Upper lobe of left lung (tissue), 4 donors: ENCODE measurements around the gene TOR1AIP2.

ENCODE experiments used
- POLR2A ChIP-seq, 4 donors: fragments of 450-650 bp; IDR thresholded peaks; one replicate each; pipeline ENCODE4 v1.5.1; 2016 to 2017; ENCODE audit warnings: antibody characterized with exemption in 4 of 4, mild to moderate bottlenecking in 2 of 4
- TF ChIP-seq, protein P1 (sequence below), 6 experiments: fragments of 450-650 bp in 4 of 6; fragments of 200-600 bp in 2 of 6; sonication (generic) in 2 of 6; IDR thresholded peaks; one replicate each; pipeline ENCODE4 v1.5.1; 2016 to 2019; ENCODE audit warnings: antibody characterized with exemption in 6 of 6

DNA sequence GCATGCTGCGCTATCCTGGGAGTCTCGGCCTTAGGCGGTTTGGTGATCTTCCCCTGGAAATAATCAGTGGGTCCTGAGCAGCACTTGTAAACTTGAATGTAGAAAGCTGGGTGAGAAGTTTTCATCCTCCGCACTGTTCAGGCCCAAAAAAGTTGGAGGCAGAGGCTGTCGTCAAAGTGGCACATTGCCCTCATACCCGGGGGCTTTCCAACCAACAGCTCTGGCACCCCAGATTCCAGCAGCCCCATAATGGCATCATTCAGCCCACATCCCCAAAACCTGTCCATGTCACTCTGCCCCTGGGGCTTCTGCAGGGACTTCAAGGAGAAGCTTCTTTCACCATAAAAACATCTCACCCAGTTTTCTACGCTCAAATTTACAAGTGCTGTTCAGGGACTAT lies 59.3 kb downstream of the TOR1AIP2 start:
- TF ChIP-seq POLR2A (IDR thresholded peaks at IDR 0.05), result no peak
- TF ChIP-seq, protein P1, sequence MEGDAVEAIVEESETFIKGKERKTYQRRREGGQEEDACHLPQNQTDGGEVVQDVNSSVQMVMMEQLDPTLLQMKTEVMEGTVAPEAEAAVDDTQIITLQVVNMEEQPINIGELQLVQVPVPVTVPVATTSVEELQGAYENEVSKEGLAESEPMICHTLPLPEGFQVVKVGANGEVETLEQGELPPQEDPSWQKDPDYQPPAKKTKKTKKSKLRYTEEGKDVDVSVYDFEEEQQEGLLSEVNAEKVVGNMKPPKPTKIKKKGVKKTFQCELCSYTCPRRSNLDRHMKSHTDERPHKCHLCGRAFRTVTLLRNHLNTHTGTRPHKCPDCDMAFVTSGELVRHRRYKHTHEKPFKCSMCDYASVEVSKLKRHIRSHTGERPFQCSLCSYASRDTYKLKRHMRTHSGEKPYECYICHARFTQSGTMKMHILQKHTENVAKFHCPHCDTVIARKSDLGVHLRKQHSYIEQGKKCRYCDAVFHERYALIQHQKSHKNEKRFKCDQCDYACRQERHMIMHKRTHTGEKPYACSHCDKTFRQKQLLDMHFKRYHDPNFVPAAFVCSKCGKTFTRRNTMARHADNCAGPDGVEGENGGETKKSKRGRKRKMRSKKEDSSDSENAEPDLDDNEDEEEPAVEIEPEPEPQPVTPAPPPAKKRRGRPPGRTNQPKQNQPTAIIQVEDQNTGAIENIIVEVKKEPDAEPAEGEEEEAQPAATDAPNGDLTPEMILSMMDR (IDR thresholded peaks at IDR 0.05), result no peak
